HepG2 (cell line): ENCODE data around the gene CPE. TPM values are rescaled to one million over a fixed set of nuclear protein-coding genes. Genes with fewer than 3 reads are reported as not detected.

Source experiments
- ADNP ChIP-seq: sonication (generic); formaldehyde crosslinking; IDR thresholded peaks from 2 replicates; pipeline ENCODE4 v1.4.0; 2020; ENCODE audit warnings: missing genetic modification reagents
- AGO2 ChIP-seq: fragments of 200-400 bp; formaldehyde crosslinking; optimal IDR thresholded peaks from 2 replicates; pipeline ENCODE3; 2017; ENCODE audit warnings: mild to moderate bottlenecking, low read depth, low read length, moderate library complexity
- CEBPZ ChIP-seq: IDR thresholded peaks from 2 replicates; pipeline ENCODE4 v1.6.1; 2012; ENCODE audit warnings: low read length, improper control_type of control experiment
- CHCHD3 ChIP-seq: sonication (generic); formaldehyde crosslinking; IDR thresholded peaks from 2 replicates; pipeline ENCODE4 v1.8.0; 2022; ENCODE audit warnings: mild to moderate bottlenecking, missing genetic modification reagents, moderate library complexity
- GABPB1 ChIP-seq: IDR thresholded peaks from 2 replicates; pipeline ENCODE4 v1.6.1; 2016; ENCODE audit warnings: mild to moderate bottlenecking, missing genetic modification reagents, moderate library complexity, missing compliant biosample characterization
- GATAD2A ChIP-seq: IDR thresholded peaks from 2 replicates; pipeline ENCODE4 v1.6.1; 2016
- HINFP ChIP-seq: sonication (generic); formaldehyde crosslinking; IDR thresholded peaks from 2 replicates; pipeline ENCODE4 v1.4.0; 2020; ENCODE audit warnings: low read depth, mild to moderate bottlenecking, missing genetic modification reagents
- KAT7 ChIP-seq: IDR thresholded peaks from 2 replicates; pipeline ENCODE4 v1.6.1; 2018; ENCODE audit warnings: borderline replicate concordance, missing compliant biosample characterization
- REPIN1 ChIP-seq: sonication (generic); formaldehyde crosslinking; IDR thresholded peaks from 2 replicates; pipeline ENCODE4 v1.8.0; 2022; ENCODE audit warnings: missing genetic modification reagents, low read depth, mild to moderate bottlenecking, borderline replicate concordance
- SAP130 ChIP-seq: IDR thresholded peaks from 2 replicates; pipeline ENCODE4 v1.6.1; 2016; ENCODE audit warnings: low read depth
- TAF15 ChIP-seq: fragments of 200-400 bp; formaldehyde crosslinking; IDR thresholded peaks from one replicate; pipeline ENCODE4 v1.6.1; 2018; ENCODE audit warnings: mild to moderate bottlenecking, low read depth, low read length; ENCODE audit not compliant: poor library complexity, severe bottlenecking
- ZBTB2 ChIP-seq: sonication (generic); formaldehyde crosslinking; IDR thresholded peaks from 2 replicates; pipeline ENCODE4 v1.8.0; 2022; ENCODE audit warnings: low read depth, missing genetic modification reagents
- ZBTB39 ChIP-seq: sonication (generic); formaldehyde crosslinking; IDR thresholded peaks from 2 replicates; pipeline ENCODE4 v1.5.0; 2020; ENCODE audit warnings: missing genetic modification reagents
- ZKSCAN1 ChIP-seq: fragments of 150-350 bp; IDR thresholded peaks from 2 replicates; pipeline ENCODE4 v1.6.1; 2014; ENCODE audit warnings: low read length
- ZNF549 ChIP-seq: sonication (generic); formaldehyde crosslinking; IDR thresholded peaks from 2 replicates; pipeline ENCODE4 v1.5.0; 2020; ENCODE audit warnings: missing genetic modification reagents
- ZNF567 ChIP-seq: sonication (generic); formaldehyde crosslinking; IDR thresholded peaks from 2 replicates; pipeline ENCODE4 v1.8.1; 2023; ENCODE audit warnings: mild to moderate bottlenecking, missing genetic modification reagents, borderline replicate concordance
- ZNF747 ChIP-seq: sonication (generic); formaldehyde crosslinking; IDR thresholded peaks from 2 replicates; pipeline ENCODE4 v1.8.1; 2023; ENCODE audit warnings: missing genetic modification reagents, mild to moderate bottlenecking, borderline replicate concordance
- ZNF761 ChIP-seq: sonication (generic); formaldehyde crosslinking; conservative IDR thresholded peaks from 2 replicates; pipeline ENCODE4 v1.4.0; 2020; ENCODE audit warnings: mild to moderate bottlenecking, missing genetic modification reagents
- polyA plus RNA-seq, 8 experiments: library from polyadenylated mRNA; depleted of rRNA in 3 of 8; stranded (reverse) in 7 of 8; unstranded in 1 of 8; fragments of >200 nt; fragmentation: Illumina TruSeq in 4 of 8; extraction: Trizol in 4 of 8; gene quantifications; 2 replicates each; pipeline versions ENCODE4 v1.2.1 to v1.2.3, GENCODE V29; 2011 to 2016; ENCODE audit warnings: low read depth in 4 of 8, missing spikeins in 1 of 8, mixed read lengths in 1 of 8; ENCODE audit not compliant: insufficient read depth in 1 of 8
- total RNA-seq, 5 experiments: library from RNA; depleted of rRNA; stranded (reverse); fragments of >200 nt; fragmentation: Illumina TruSeq; extraction: Trizol; gene quantifications; 2 replicates each; pipeline ENCODE4 v1.2.3, GENCODE V29; 2016; ENCODE audit warnings: low read depth in 1 of 5

Gene CPE
- total and polyA plus RNA-seq, 2 of the 13 experiments (the other 11 are each of a cell fraction or from before 2014, with no cell fraction given): 268 to 852 TPM

- TF ChIP-seq HINFP (CRISPR knock-in tag) (peak; percentile 72; the same call in 1 of the 2 replicates), AGO2 (peak; percentile 60), ZNF747 (peak; percentile 76), CEBPZ (no peak), REPIN1 (CRISPR knock-in tag) (peak; percentile 88; the same call in 1 of the 2 replicates), ZBTB2 (CRISPR knock-in tag) (peak; percentile 69; the same call in 1 of the 2 replicates), TAF15 (no peak), CHCHD3 (CRISPR knock-in tag) (0 out of 2 replicates have a peak, but pooled peaks have one; percentile 70), SAP130 (peak; percentile 80), GATAD2A (peak; percentile 77; the same call in 1 of the 2 replicates), ZNF549 (CRISPR knock-in tag) (no peak), KAT7 (CRISPR knock-in tag) (no peak), ADNP (CRISPR knock-in tag) (no peak), GABPB1 (peak; percentile 79; the same call in 1 of the 2 replicates), ZNF567 (CRISPR knock-in tag) (peak; percentile 70; the same call in 1 of the 2 replicates), ZKSCAN1 (peak; percentile 52; the same call in 1 of the 2 replicates), ZBTB39 (CRISPR knock-in tag) (peak; percentile 91), ZNF761 (CRISPR knock-in tag) (peak; percentile 53; the same call in 1 of the 2 replicates)
These were observed at the start of gene CPE (continued) for GRCh38 chr4:165378745-165379677.
